Breast epithelium (tissue), 4 donors: ENCODE measurements around the gene FBXO5. TPM values are rescaled to one million over a fixed set of nuclear protein-coding genes. Genes with fewer than 3 reads are reported as not detected.

Experiments used
- DNase-seq, 2 donors: peaks; one replicate each; pipeline ENCODE4 v3.0.0-alpha.2; 2019; ENCODE audit warnings: low spot score in 2 of 2
- H3K27ac ChIP-seq, 2 donors: fragments of 200-600 bp; sonication (generic) in 1 of 2; one replicate each; pipeline ENCODE4 v1.5.1; 2016 to 2019; ENCODE audit warnings: mild to moderate bottlenecking in 1 of 2
- H3K27me3 ChIP-seq, 2 donors: fragments of 200-600 bp; sonication (generic) in 1 of 2; one replicate each; pipeline versions ENCODE4 v1.5.1 to v1.6.0; 2017 to 2019; ENCODE audit warnings: control low read depth in 1 of 2, mild to moderate bottlenecking in 1 of 2
- H3K36me3 ChIP-seq: fragments of 200-600 bp; one replicate; pipeline ENCODE4 v1.5.1; 2019
- H3K4me1 ChIP-seq, 2 donors: fragments of 200-600 bp; sonication (generic); one replicate each; pipeline ENCODE4 v1.5.1; 2016 to 2019; ENCODE audit warnings: control low read depth in 1 of 2
- H3K4me3 ChIP-seq, 3 donors: fragments of 200-600 bp; sonication (generic); 1 replicate in 2 of 3; 2 replicates in 1 of 3; pipeline ENCODE4 v1.5.1; 2016 to 2019; ENCODE audit warnings: mild to moderate bottlenecking in 3 of 3, moderate library complexity in 2 of 3
- H3K9me3 ChIP-seq, 2 donors: fragments of 200-600 bp; sonication (generic) in 1 of 2; one replicate each; pipeline ENCODE4 v1.5.1; 2016 to 2019; ENCODE audit warnings: control low read depth in 1 of 2
- CTCF ChIP-seq, 3 donors: fragments of 450-650 bp; IDR thresholded peaks; one replicate each; pipeline ENCODE4 v1.5.1; 2016 to 2017; ENCODE audit warnings: antibody characterized with exemption in 3 of 3, mild to moderate bottlenecking in 3 of 3, moderate library complexity in 3 of 3
- POLR2A ChIP-seq: fragments of 450-650 bp; IDR thresholded peaks from one replicate; pipeline ENCODE4 v1.6.1; 2016; ENCODE audit warnings: antibody characterized with exemption, mild to moderate bottlenecking, moderate library complexity
- POLR2AphosphoS5 ChIP-seq, 3 donors: sonication (generic); formaldehyde crosslinking; IDR thresholded peaks; one replicate each; pipeline ENCODE4 v1.6.1; 2017; ENCODE audit warnings: antibody characterized with exemption in 3 of 3
- intact Hi-C: fragments of 100-400 bp; cut with DNase I; formaldehyde crosslinking; loops from one replicate; pipeline ENCODE4 v1.15.1; 2023; ENCODE audit warnings: low total_unique reads
- total RNA-seq, 3 donors: library from RNA; depleted of rRNA; stranded (reverse); fragments of >200 nt; gene quantifications; one replicate each; pipeline ENCODE4 v1.1.0, GENCODE V29; 2016

The FBXO5 gene
- total RNA-seq, 3 donors from 2014 or later: 4.0 to 7.0 (median 4.3) TPM

- no peaks in the 10 kb centered on the region for H3K27me3 ChIP-seq
- no peak for DNase-seq
- no peak for TF ChIP-seq CTCF (IDR thresholded peaks at IDR 0.05)
- TF ChIP-seq POLR2AphosphoS5 (IDR thresholded peaks at IDR 0.05): no peak
- TF ChIP-seq POLR2A: no peak
These were observed 32.3 kb upstream of the FBXO5 start for GRCh38 chr6:153015094-153015640.

DNA sequence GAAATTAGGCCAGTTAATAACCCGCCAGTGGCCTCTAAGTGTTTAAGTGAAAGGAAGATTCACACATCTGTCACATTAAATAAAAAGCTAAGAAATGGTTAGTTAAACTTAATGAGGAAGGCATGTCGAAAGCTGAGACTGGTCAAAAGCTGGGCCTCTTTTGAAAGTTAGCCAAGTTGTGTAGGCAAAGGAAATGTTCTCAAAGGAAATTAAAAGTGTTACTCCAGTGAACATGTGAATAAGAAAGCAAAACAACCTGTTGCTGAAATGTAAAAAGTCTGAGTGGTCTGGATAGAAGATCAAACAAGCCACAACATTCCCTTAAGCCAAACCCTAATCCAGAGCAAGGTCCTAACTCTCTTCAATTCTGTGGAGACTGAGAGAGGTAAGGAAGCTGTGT lies 30.6 kb upstream of the FBXO5 start:
- Histone ChIP-seq H3K9me3 (no peaks in the 10 kb centered on the region), H3K27ac (no peak overlapping the region), H3K4me1 (no peaks in the 10 kb centered on the region), H3K27me3 (no peaks in the 10 kb centered on the region), H3K4me3 (no peak overlapping the region), H3K36me3 (no peaks in the 10 kb centered on the region)
- intact Hi-C loops: no loop called here
- no peak for DNase-seq
- TF ChIP-seq CTCF (IDR thresholded peaks at IDR 0.05) (no peak), POLR2AphosphoS5 (IDR thresholded peaks at IDR 0.05) (no peak), POLR2A (no peak)

More at GRCh38 chr6:153015094-153015640, 32.3 kb upstream of the FBXO5 start:
- intact Hi-C loops: no loop called here
- Histone ChIP-seq H3K4me3 (no peak overlapping the region), H3K36me3 (no peaks in the 10 kb centered on the region), H3K4me1 (no peaks in the 10 kb centered on the region), H3K27ac (no peak overlapping the region), H3K9me3 (no peaks in the 10 kb centered on the region)

GRCh38 chr6:153012856-153013255 lies 30.0 kb upstream of the FBXO5 start:
- intact Hi-C loops: no loop called here
- Histone ChIP-seq H3K4me3 (no peak overlapping the region), H3K4me1 (no peaks in the 10 kb centered on the region), H3K27me3 (no peaks in the 10 kb centered on the region), H3K27ac (no peak overlapping the region), H3K36me3 (no peaks in the 10 kb centered on the region), H3K9me3 (no peaks in the 10 kb centered on the region)
- TF ChIP-seq CTCF (IDR thresholded peaks at IDR 0.05): no peak
- no peak for TF ChIP-seq POLR2AphosphoS5 (IDR thresholded peaks at IDR 0.05)
- no peak for TF ChIP-seq POLR2A
- DNase-seq: no peak

DNA sequence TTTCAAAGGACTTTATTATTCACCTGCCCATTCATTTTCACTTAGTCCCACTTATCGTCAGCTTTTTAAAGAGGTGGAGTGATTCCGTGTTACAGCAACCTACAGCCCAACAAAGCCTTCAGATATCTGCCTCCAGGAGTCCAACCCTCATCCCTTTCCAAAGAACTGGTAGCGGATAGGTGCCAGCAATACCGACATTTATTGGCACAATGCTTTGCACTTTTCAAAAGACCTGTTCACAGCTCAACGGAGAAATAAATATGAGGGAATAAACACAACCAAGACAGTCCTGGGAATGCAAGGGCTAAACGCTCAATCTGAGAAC lies 20.5 kb upstream of the FBXO5 start:
- Histone ChIP-seq H3K9me3 (no peaks in the 10 kb centered on the region), H3K4me3 (peak overlapping the region; percentile 60 to 93 (median 84)), H3K4me1 (peaks cover 0 to 9% of the 10 kb centered on the region in 2 donors), H3K27me3 (no peaks in the 10 kb centered on the region), H3K36me3 (no peaks in the 10 kb centered on the region), H3K27ac (peak overlapping the region; percentile 82 to 94)
- intact Hi-C loops: no loop called here
- no peak for DNase-seq
- TF ChIP-seq POLR2A (no peak), CTCF (IDR thresholded peaks at IDR 0.05) (no peak), POLR2AphosphoS5 (IDR thresholded peaks at IDR 0.05) (no peak)

GRCh38 chr6:153002613-153003365 lies 19.9 kb upstream of the FBXO5 start, which contains the start of gene MTRF1L:
Gene MTRF1L (minus strand): TSS chr6:153002709. CDS start chr6:153002685, 24 bp downstream.
- peak; percentile 66 to 80 (median 76) for TF ChIP-seq POLR2AphosphoS5 (IDR thresholded peaks at IDR 0.05)
- TF ChIP-seq CTCF (IDR thresholded peaks at IDR 0.05): no peak
- TF ChIP-seq POLR2A: peak; percentile 51
- Histone ChIP-seq H3K27me3 (no peaks in the 10 kb centered on the region), H3K27ac (peak within 1 kb of the TSS; percentile 82 to 94), H3K36me3 (no peaks in the 10 kb centered on the region), H3K9me3 (no peaks in the 10 kb centered on the region), H3K4me3 (peak within 1 kb of the TSS; percentile 60 to 93 (median 84)), H3K4me1 (peaks cover 0 to 9% of the 10 kb centered on the region in 2 donors)
- peak; percentile 82 to 88 for DNase-seq
- intact Hi-C loops: no loop called here
